Mesendoderm (in vitro differentiated cells): Measurements from ENCODE around the gene NRXN3.

Source experiments
- DNase-seq: peaks from one replicate; pipeline ENCODE4 v3.0.0; 2013
- H2AK5ac ChIP-seq: 2 replicates; pipeline ENCODE4 v1.6.1; 2013; ENCODE audit warnings: low read length, inconsistent platforms
- H2BK120ac ChIP-seq: 2 replicates; pipeline ENCODE4 v1.6.1; 2013; ENCODE audit warnings: low read depth, mild to moderate bottlenecking, low read length, moderate library complexity, mixed read lengths
- H2BK15ac ChIP-seq: replicated peaks from 2 replicates; pipeline ENCODE4 v1.6.1; 2013; ENCODE audit warnings: low read depth, mild to moderate bottlenecking, moderate library complexity
- H2BK5ac ChIP-seq: 2 replicates; pipeline ENCODE4 v1.6.1; 2013; ENCODE audit warnings: low read length, inconsistent platforms
- H3K18ac ChIP-seq: 2 replicates; pipeline ENCODE4 v1.6.1; 2013; ENCODE audit warnings: mild to moderate bottlenecking, low read length, mixed read lengths
- H3K23ac ChIP-seq: one replicate; pipeline ENCODE4 v1.6.1; 2013; ENCODE audit warnings: low read length
- H3K27ac ChIP-seq: 2 replicates; pipeline ENCODE4 v1.5.1; 2013; ENCODE audit warnings: low read depth, mild to moderate bottlenecking, inconsistent platforms, low read length, moderate library complexity
- H3K27me3 ChIP-seq: 2 replicates; pipeline ENCODE4 v1.6.1; 2013; ENCODE audit warnings: low read length, control low read depth, mild to moderate bottlenecking, inconsistent platforms; ENCODE audit not compliant: insufficient read depth, poor library complexity
- H3K36me3 ChIP-seq: 2 replicates; pipeline ENCODE4 v1.6.1; 2013; ENCODE audit warnings: low read length, inconsistent platforms; ENCODE audit not compliant: control insufficient read depth, insufficient read depth
- H3K4ac ChIP-seq: one replicate; pipeline ENCODE4 v1.6.1; 2013; ENCODE audit warnings: low read depth, mild to moderate bottlenecking, low read length, moderate library complexity
- H3K4me1 ChIP-seq: 2 replicates; pipeline ENCODE4 v1.6.1; 2013; ENCODE audit warnings: low read depth, low read length, inconsistent platforms; ENCODE audit not compliant: control insufficient read depth
- H3K4me2 ChIP-seq: 2 replicates; pipeline ENCODE4 v1.6.1; 2013; ENCODE audit warnings: low read length
- H3K4me3 ChIP-seq: 2 replicates; pipeline ENCODE4 v1.5.1; 2013; ENCODE audit warnings: mild to moderate bottlenecking, low read length
- H3K56ac ChIP-seq: one replicate; pipeline ENCODE4 v1.6.1; 2013; ENCODE audit warnings: low read length
- H3K79me1 ChIP-seq: 2 replicates; pipeline ENCODE4 v1.6.1; 2013; ENCODE audit warnings: low read length, inconsistent platforms
- H3K79me2 ChIP-seq: 2 replicates; pipeline ENCODE4 v1.6.1; 2013; ENCODE audit warnings: mild to moderate bottlenecking, low read length; ENCODE audit not compliant: control insufficient read depth, insufficient read depth
- H3K9ac ChIP-seq: 2 replicates; pipeline ENCODE4 v1.6.1; 2013; ENCODE audit warnings: low read length, inconsistent platforms
- H4K5ac ChIP-seq: one replicate; pipeline ENCODE4 v1.6.1; 2013; ENCODE audit warnings: low read length
- H4K8ac ChIP-seq: one replicate; pipeline ENCODE4 v1.6.1; 2013; ENCODE audit warnings: low read depth, mild to moderate bottlenecking, control low read depth, low read length, moderate library complexity
- WGBS: extraction: QIAGEN DNeasy Blood & Tissue Kit; methylation state at CpG from one replicate; pipeline ENCODE4 v1.1.7; 2013; ENCODE audit warnings: low lambda C conversion rate, missing lambda C conversion rate; ENCODE audit not compliant: insufficient coverage; ENCODE audit errors: extremely low coverage; 5-methylcytosine and 5-hydroxymethylcytosine counted together

Gene NRXN3

DNA sequence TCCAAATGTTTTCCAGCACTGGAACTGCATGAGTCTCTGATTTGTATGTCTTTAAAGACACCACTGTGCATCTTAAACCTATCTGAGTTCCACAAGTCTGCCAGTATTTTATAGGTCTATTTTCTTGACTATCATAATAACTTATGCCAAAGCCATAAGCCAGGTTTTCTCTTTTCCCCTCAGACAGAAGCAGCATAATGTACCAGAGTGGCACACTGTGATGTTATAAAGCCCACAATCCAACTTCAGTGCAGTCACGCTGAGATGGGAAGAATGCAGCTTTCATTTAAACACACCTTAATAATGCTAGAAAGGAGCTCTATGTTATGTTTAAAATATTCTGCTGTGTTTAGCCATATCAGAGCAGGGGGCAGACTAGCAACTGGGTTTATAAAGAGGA is 1117.8 kb downstream of the NRXN3 start:
- no peak overlapping the region for H2BK120ac ChIP-seq
- no peak overlapping the region for H2BK15ac ChIP-seq
- no peaks in the 10 kb centered on the region for H3K79me2 ChIP-seq
- no peak overlapping the region for H3K27ac ChIP-seq
- no peak overlapping the region for H4K5ac ChIP-seq
- DNase-seq: no peak
- H2BK5ac ChIP-seq: no peak overlapping the region
- no peak overlapping the region for H3K4me3 ChIP-seq
- H4K8ac ChIP-seq: no peak overlapping the region
- H3K79me1 ChIP-seq: no peaks in the 10 kb centered on the region
- no peak overlapping the region for H3K9ac ChIP-seq
- WGBS: no CpG with 5 or more reads among the region's 1 CpG
- no peak overlapping the region for H3K23ac ChIP-seq
- H3K27me3 ChIP-seq: no peaks in the 10 kb centered on the region
- no peak overlapping the region for H3K4ac ChIP-seq
- no peak overlapping the region for H3K18ac ChIP-seq
- H3K4me2 ChIP-seq: no peak overlapping the region
- no peak overlapping the region for H2AK5ac ChIP-seq
- H3K4me1 ChIP-seq: no peaks in the 10 kb centered on the region
- no peaks in the 10 kb centered on the region for H3K36me3 ChIP-seq
- no peak overlapping the region for H3K56ac ChIP-seq

- no peak overlapping the region for H2BK5ac ChIP-seq
- no peaks in the 10 kb centered on the region for H3K79me2 ChIP-seq
- no peaks in the 10 kb centered on the region for H3K27me3 ChIP-seq
- no peak overlapping the region for H2BK120ac ChIP-seq
- no peak overlapping the region for H2AK5ac ChIP-seq
- no peaks in the 10 kb centered on the region for H3K4me1 ChIP-seq
- no peaks in the 10 kb centered on the region for H3K36me3 ChIP-seq
- H3K9ac ChIP-seq: no peak overlapping the region
- no peak overlapping the region for H4K8ac ChIP-seq
- no peak overlapping the region for H3K4ac ChIP-seq
- H4K5ac ChIP-seq: no peak overlapping the region
- no peaks in the 10 kb centered on the region for H3K79me1 ChIP-seq
- H3K4me2 ChIP-seq: no peak overlapping the region
- H3K23ac ChIP-seq: no peak overlapping the region
- no peak overlapping the region for H3K27ac ChIP-seq
- H3K4me3 ChIP-seq: no peak overlapping the region
- no CpG with 5 or more reads among the region's 11 CpGs for WGBS
- no peak overlapping the region for H3K56ac ChIP-seq
- DNase-seq: no peak
- no peak overlapping the region for H3K18ac ChIP-seq
- H2BK15ac ChIP-seq: no peak overlapping the region
Measured at GRCh38 chr14:79293482-79294177, 1123.5 kb downstream of the NRXN3 start.

GRCh38 chr14:79294499-79294898 is 1124.3 kb downstream of the NRXN3 start:
- Histone ChIP-seq H3K9ac (no peak overlapping the region), H3K4me2 (no peak overlapping the region), H2BK120ac (no peak overlapping the region), H2AK5ac (no peak overlapping the region), H3K4me1 (no peaks in the 10 kb centered on the region), H3K27me3 (no peaks in the 10 kb centered on the region), H4K5ac (no peak overlapping the region), H3K36me3 (no peaks in the 10 kb centered on the region), H3K4me3 (no peak overlapping the region), H3K56ac (no peak overlapping the region), H3K4ac (no peak overlapping the region), H4K8ac (no peak overlapping the region), H2BK15ac (no peak overlapping the region), H3K79me2 (no peaks in the 10 kb centered on the region), H3K18ac (no peak overlapping the region), H3K23ac (no peak overlapping the region), H3K27ac (no peak overlapping the region), H2BK5ac (no peak overlapping the region), H3K79me1 (no peaks in the 10 kb centered on the region)
- DNase-seq: no peak

DNA sequence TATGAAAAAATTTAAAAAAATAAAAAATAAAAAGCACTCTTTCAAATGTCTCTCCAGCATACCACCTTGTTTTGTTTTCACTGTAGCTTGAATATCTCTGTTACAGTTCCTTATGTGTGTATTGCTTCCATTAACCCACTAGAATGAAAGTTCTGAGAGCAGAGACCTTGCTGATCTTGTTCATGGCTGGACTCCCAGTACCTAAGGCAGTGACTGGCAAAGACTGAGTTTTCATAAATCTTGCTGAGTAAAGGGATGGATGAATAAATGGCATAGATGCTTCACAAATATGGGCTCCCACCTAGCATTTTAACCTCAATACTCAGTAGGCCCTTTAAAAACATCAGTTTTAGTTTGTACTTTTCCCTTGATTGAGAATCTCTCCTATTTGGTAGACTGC is 1125.2 kb downstream of the NRXN3 start:
- Histone ChIP-seq H2BK15ac (no peak overlapping the region), H3K23ac (no peak overlapping the region), H3K4me3 (no peak overlapping the region), H2AK5ac (no peak overlapping the region), H4K5ac (no peak overlapping the region), H3K18ac (no peak overlapping the region), H3K79me1 (no peaks in the 10 kb centered on the region), H3K4me1 (no peaks in the 10 kb centered on the region), H2BK120ac (no peak overlapping the region), H3K9ac (no peak overlapping the region), H4K8ac (no peak overlapping the region), H3K36me3 (no peaks in the 10 kb centered on the region), H3K27me3 (no peaks in the 10 kb centered on the region), H3K56ac (no peak overlapping the region), H3K4ac (no peak overlapping the region), H2BK5ac (no peak overlapping the region), H3K79me2 (no peaks in the 10 kb centered on the region), H3K4me2 (no peak overlapping the region), H3K27ac (no peak overlapping the region)
- no peak for DNase-seq

DNA sequence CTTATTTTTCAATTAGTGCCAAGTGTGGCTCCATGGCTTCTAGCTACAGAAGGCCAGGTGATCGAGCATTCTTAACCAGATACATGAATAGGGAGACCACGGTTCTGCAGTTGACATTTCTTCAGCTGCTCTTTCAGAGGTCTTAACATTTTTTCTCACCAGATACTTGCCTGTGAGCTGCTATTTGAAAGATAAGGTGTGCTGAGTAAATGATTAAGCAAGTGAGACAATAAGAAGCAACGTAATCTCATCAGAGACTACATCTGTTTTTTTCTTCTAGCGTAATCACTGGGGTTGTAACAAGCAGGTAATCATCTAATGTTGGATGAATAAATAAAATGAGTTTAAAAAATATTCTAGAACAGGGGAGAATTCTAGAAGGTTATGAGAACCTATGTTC is 1128.2 kb downstream of the NRXN3 start:
- no peak overlapping the region for H2BK120ac ChIP-seq
- H3K56ac ChIP-seq: no peak overlapping the region
- H2BK5ac ChIP-seq: no peak overlapping the region
- H3K4me3 ChIP-seq: no peak overlapping the region
- H3K27ac ChIP-seq: no peak overlapping the region
- peak; percentile 84 for DNase-seq
- no peaks in the 10 kb centered on the region for H3K79me1 ChIP-seq
- WGBS: no CpG with 5 or more reads among the region's 4 CpGs
- H2BK15ac ChIP-seq: no peak overlapping the region
- no peaks in the 10 kb centered on the region for H3K79me2 ChIP-seq
- no peak overlapping the region for H3K4me2 ChIP-seq
- H3K4me1 ChIP-seq: no peaks in the 10 kb centered on the region
- H4K5ac ChIP-seq: no peak overlapping the region
- no peak overlapping the region for H3K9ac ChIP-seq
- H2AK5ac ChIP-seq: no peak overlapping the region
- H3K23ac ChIP-seq: no peak overlapping the region
- H3K4ac ChIP-seq: no peak overlapping the region
- no peak overlapping the region for H4K8ac ChIP-seq
- no peaks in the 10 kb centered on the region for H3K36me3 ChIP-seq
- no peak overlapping the region for H3K18ac ChIP-seq
- H3K27me3 ChIP-seq: no peaks in the 10 kb centered on the region

- Histone ChIP-seq H3K27me3 (no peaks in the 10 kb centered on the region), H3K4me3 (no peak overlapping the region), H3K9ac (no peak overlapping the region), H3K23ac (no peak overlapping the region), H2BK15ac (no peak overlapping the region), H3K4me2 (no peak overlapping the region), H3K56ac (no peak overlapping the region), H3K18ac (no peak overlapping the region), H3K4me1 (no peaks in the 10 kb centered on the region), H3K4ac (no peak overlapping the region), H4K8ac (no peak overlapping the region), H2AK5ac (no peak overlapping the region), H3K36me3 (no peaks in the 10 kb centered on the region), H3K79me1 (no peaks in the 10 kb centered on the region), H4K5ac (no peak overlapping the region), H2BK120ac (no peak overlapping the region), H3K79me2 (no peaks in the 10 kb centered on the region), H3K27ac (no peak overlapping the region), H2BK5ac (no peak overlapping the region)
- DNase-seq: no peak
- WGBS: no CpG with 5 or more reads among the region's 1 CpG
Measured at GRCh38 chr14:79299162-79299561, 1129.0 kb downstream of the NRXN3 start.
